ENCODE measurements around the gene LAMA4.
A peak's percentile ranks its signal among the peaks of the same experiment; 100 is the strongest.

DNA sequence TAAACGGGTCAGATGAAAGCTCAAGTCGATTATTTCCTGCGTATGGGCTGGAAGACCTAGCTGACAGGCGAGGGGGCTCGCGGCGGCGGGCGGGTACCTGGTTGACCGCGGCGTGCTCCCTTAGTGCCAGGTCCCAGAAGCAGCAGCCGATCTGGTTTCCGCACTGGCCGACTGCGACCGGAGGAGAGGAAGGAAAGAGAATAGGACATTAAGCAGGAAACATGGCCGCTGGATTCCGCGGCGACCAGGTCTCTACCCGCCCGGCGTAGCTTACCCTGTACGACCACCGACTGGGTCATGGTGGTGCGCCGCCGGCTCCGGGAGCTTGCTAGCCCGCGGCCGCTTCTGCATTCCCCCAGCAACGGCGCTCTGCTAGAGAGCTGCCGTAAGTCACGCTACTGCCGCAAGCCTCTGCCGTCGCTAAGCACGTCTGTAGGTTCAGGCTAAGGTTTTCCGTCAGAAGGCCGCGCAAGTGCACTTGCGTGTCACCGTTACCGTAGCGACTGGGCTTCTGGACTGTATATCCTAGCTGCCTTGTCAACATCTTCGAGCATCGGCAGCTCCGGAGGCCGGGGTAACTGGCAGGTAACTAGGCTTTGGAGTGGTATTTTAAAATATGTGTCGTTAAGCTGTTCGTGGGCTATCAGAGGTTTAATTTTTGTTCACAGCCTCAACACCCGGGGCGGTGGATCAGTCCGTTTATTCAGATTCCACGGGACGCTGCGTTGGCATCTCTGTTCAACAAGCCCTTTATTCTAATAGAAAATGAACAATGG, 167.0 kb downstream of the LAMA4 start, which contains the start of the genes FAM229B and TUBE1:
- TF ChIP-seq CTCF (IDR thresholded peaks at IDR 0.05) (peak in 2 of 5 experiments; percentile 27 to 33), POLR2A (IDR thresholded peaks at IDR 0.05) (peak; percentile 54 to 77)
